IMR-90 (cell line): Measurements from ENCODE around the gene PPIP5K2.

Source experiments
- BHLHE40 ChIP-seq: fragments of 150-350 bp; IDR thresholded peaks from 2 replicates; pipeline ENCODE4 v1.6.1; 2016; ENCODE audit warnings: mild to moderate bottlenecking, low read depth, low read length
- CEBPB ChIP-seq: IDR thresholded peaks from 2 replicates; pipeline ENCODE4 v1.6.1; 2012; ENCODE audit warnings: low read depth, low read length, improper control_type of control experiment
- MXI1 ChIP-seq: IDR thresholded peaks from 2 replicates; pipeline ENCODE4 v1.6.1; 2012; ENCODE audit warnings: low read depth, mild to moderate bottlenecking, low read length, moderate library complexity, borderline replicate concordance
- NFE2L2 ChIP-seq: fragments of 150-350 bp; IDR thresholded peaks from 2 replicates; pipeline ENCODE4 v1.6.1; 2016; ENCODE audit warnings: low read depth, mild to moderate bottlenecking, low read length
- POLR2A ChIP-seq: IDR thresholded peaks from 2 replicates; pipeline ENCODE4 v1.6.1; 2012; ENCODE audit warnings: mild to moderate bottlenecking, low read depth, low read length
- RAD21 ChIP-seq: IDR thresholded peaks from 2 replicates; pipeline ENCODE4 v1.6.1; 2012; ENCODE audit warnings: low read length, improper control_type of control experiment
- RCOR1 ChIP-seq: IDR thresholded peaks from 2 replicates; pipeline ENCODE4 v1.6.1; 2012; ENCODE audit warnings: mild to moderate bottlenecking, low read length, improper control_type of control experiment; ENCODE audit not compliant: insufficient replicate concordance
- SMC3 ChIP-seq: fragments of 150-350 bp; IDR thresholded peaks from 2 replicates; pipeline ENCODE4 v1.6.1; 2016; ENCODE audit warnings: low read depth, mild to moderate bottlenecking, antibody characterized with exemption, low read length, moderate library complexity
- TF ChIP-seq, protein P1 (sequence below): conservative IDR thresholded peaks from 2 replicates; pipeline ENCODE4 v1.5.1; 2012; ENCODE audit warnings: mild to moderate bottlenecking, low read depth, low read length, improper control_type of control experiment
- TF ChIP-seq, protein P2 (sequence below): fragments of 150-350 bp; IDR thresholded peaks from 2 replicates; pipeline ENCODE4 v1.6.1; 2016; ENCODE audit warnings: low read depth, mild to moderate bottlenecking, low read length, moderate library complexity, borderline replicate concordance

- TF ChIP-seq, protein P1, sequence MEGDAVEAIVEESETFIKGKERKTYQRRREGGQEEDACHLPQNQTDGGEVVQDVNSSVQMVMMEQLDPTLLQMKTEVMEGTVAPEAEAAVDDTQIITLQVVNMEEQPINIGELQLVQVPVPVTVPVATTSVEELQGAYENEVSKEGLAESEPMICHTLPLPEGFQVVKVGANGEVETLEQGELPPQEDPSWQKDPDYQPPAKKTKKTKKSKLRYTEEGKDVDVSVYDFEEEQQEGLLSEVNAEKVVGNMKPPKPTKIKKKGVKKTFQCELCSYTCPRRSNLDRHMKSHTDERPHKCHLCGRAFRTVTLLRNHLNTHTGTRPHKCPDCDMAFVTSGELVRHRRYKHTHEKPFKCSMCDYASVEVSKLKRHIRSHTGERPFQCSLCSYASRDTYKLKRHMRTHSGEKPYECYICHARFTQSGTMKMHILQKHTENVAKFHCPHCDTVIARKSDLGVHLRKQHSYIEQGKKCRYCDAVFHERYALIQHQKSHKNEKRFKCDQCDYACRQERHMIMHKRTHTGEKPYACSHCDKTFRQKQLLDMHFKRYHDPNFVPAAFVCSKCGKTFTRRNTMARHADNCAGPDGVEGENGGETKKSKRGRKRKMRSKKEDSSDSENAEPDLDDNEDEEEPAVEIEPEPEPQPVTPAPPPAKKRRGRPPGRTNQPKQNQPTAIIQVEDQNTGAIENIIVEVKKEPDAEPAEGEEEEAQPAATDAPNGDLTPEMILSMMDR: no peak
- TF ChIP-seq RCOR1 (no peak), POLR2A (no peak), RAD21 (no peak), BHLHE40 (no peak), MXI1 (no peak), NFE2L2 (no peak), SMC3 (no peak), CEBPB (no peak)
- TF ChIP-seq, protein P2, sequence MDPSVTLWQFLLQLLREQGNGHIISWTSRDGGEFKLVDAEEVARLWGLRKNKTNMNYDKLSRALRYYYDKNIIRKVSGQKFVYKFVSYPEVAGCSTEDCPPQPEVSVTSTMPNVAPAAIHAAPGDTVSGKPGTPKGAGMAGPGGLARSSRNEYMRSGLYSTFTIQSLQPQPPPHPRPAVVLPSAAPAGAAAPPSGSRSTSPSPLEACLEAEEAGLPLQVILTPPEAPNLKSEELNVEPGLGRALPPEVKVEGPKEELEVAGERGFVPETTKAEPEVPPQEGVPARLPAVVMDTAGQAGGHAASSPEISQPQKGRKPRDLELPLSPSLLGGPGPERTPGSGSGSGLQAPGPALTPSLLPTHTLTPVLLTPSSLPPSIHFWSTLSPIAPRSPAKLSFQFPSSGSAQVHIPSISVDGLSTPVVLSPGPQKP: no peak
Measured at GRCh38 chr5:103255691-103256090, 135.6 kb downstream of the PPIP5K2 start.
